T-cell (primary cell): Measurements from ENCODE around the gene ANKRD36B. TPM values are rescaled to one million over a fixed set of nuclear protein-coding genes. Genes with fewer than 3 reads are reported as not detected.
A peak's percentile ranks its signal among the peaks of the same experiment; 100 is the strongest.
"Not testable (repeated sequence)": the region's sequence is repeated elsewhere in the genome, so short reads cannot be mapped to it uniquely, and the experiment has no call there.

Experiments used
- ATAC-seq, 4 experiments: fragments of 200-7000 bp in 3 of 4; fragments of 150-1000 bp in 1 of 4; cut with Tn5 transposase; replicated peaks in 1 of 4; 1 replicate in 3 of 4; 2 replicates in 1 of 4; pipeline ENCODE4 v1.10.0; 2021; ENCODE audit warnings: moderate library complexity in 3 of 4, mild to moderate bottlenecking in 2 of 4, moderate number of reproducible peaks in 1 of 4
- CTCF ChIA-PET, 2 donors: fragments of 300-600 bp; sonication (Branson Sonifier 250); formaldehyde crosslinking; loops; one replicate each; lab custom pipeline; 2022; ENCODE audit warnings: antibody characterized with exemption in 2 of 2; lab: Charles Lee
- POLR2A ChIA-PET, 2 donors: fragments of 300-600 bp; sonication (Branson Sonifier 250); formaldehyde crosslinking; loops; one replicate each; lab custom pipeline; 2022; ENCODE audit warnings: antibody characterized with exemption in 2 of 2; lab: Charles Lee
- DNase-seq, 35 experiments: peaks; one replicate each; pipeline versions ENCODE4 v3.0.0 to v3.0.0-alpha.2; 2013 to 2023
- H3K27ac ChIP-seq: one replicate; pipeline ENCODE4 v1.5.1; 2013; ENCODE audit warnings: low read length
- H3K27me3 ChIP-seq, 2 experiments: replicated peaks in 1 of 2; 1 replicate in 1 of 2; 2 replicates in 1 of 2; pipeline versions ENCODE4 v1.6.1 to v1.7.0; 2013; ENCODE audit warnings: low read length in 1 of 2, mixed read lengths in 1 of 2; ENCODE audit not compliant: control insufficient read depth in 2 of 2, insufficient read depth in 2 of 2; ENCODE audit errors: extremely low read depth in 1 of 2
- H3K36me3 ChIP-seq, 2 donors: 1 replicate in 1 of 2; 2 replicates in 1 of 2; pipeline versions ENCODE4 v1.6.1 to v1.7.0; 2013; ENCODE audit warnings: low read length in 1 of 2; ENCODE audit not compliant: control insufficient read depth in 2 of 2, insufficient read depth in 1 of 2; ENCODE audit errors: extremely low read depth in 1 of 2
- H3K4me1 ChIP-seq, 2 experiments: 1 replicate in 1 of 2; 2 replicates in 1 of 2; pipeline versions ENCODE4 v1.6.1 to v1.7.0; 2013; ENCODE audit warnings: low read length in 2 of 2, mixed read lengths in 1 of 2; ENCODE audit not compliant: insufficient read depth in 2 of 2, control insufficient read depth in 1 of 2; ENCODE audit errors: extremely low read depth in 1 of 2
- H3K4me3 ChIP-seq, 2 donors: 1 replicate in 1 of 2; 2 replicates in 1 of 2; pipeline versions ENCODE4 v1.5.1 to v1.7.0; 2013; ENCODE audit warnings: mild to moderate bottlenecking in 2 of 2, low read length in 1 of 2, moderate library complexity in 1 of 2; ENCODE audit not compliant: control insufficient read depth in 1 of 2; ENCODE audit errors: extremely low read depth in 1 of 2
- H3K9me3 ChIP-seq: 2 replicates; pipeline ENCODE4 v1.7.0; 2013
- H3K27ac Mint-ChIP-seq, 2 donors: one replicate each; pipeline ENCODE4 v1.8.0; 2020 to 2021; ENCODE audit warnings: mild to moderate bottlenecking in 2 of 2, mixed read lengths in 2 of 2
- H3K27me3 Mint-ChIP-seq, 2 donors: one replicate each; pipeline ENCODE4 v1.8.0; 2021 to 2022; ENCODE audit warnings: mixed read lengths in 2 of 2
- H3K36me3 Mint-ChIP-seq: one replicate; pipeline ENCODE4 v1.8.0; 2021; ENCODE audit warnings: mixed read lengths
- H3K4me1 Mint-ChIP-seq, 3 donors: one replicate each; pipeline ENCODE4 v1.8.0; 2020 to 2022; ENCODE audit warnings: mixed read lengths in 3 of 3, mild to moderate bottlenecking in 1 of 3
- H3K4me3 Mint-ChIP-seq, 3 donors: one replicate each; pipeline ENCODE4 v1.8.0; 2020 to 2022; ENCODE audit warnings: mild to moderate bottlenecking in 3 of 3, mixed read lengths in 3 of 3, moderate library complexity in 3 of 3
- H3K9me3 Mint-ChIP-seq, 3 donors: one replicate each; pipeline ENCODE4 v1.8.0; 2020 to 2022; ENCODE audit warnings: mixed read lengths in 3 of 3
- WGBS: methylation state at CpG from one replicate; pipeline ENCODE4 v1.1.5; 2013; ENCODE audit warnings: missing lambda C conversion rate; ENCODE audit not compliant: insufficient coverage; 5-methylcytosine and 5-hydroxymethylcytosine counted together
- total RNA-seq, 35 experiments: library from RNA in 6 of 35; stranded (reverse) in 6 of 35; fragments of 120-200 nt in 1 of 35; gene quantifications; one replicate each; pipeline versions ENCODE4 v1.2.1 to v1.2.4 and lab custom pipeline; 2013 to 2026

ANKRD36B gene
- 10 to 100 TPM; 52.0 to 88.2 (median 64.4) TPM for total RNA-seq
- total RNA-seq (2013), result 95.6 TPM
- 13.0 to 82.5 (median 45.2) reads per million in 29 experiments for total RNA-seq (lab: John Stamatoyannopoulos, UW)

DNA sequence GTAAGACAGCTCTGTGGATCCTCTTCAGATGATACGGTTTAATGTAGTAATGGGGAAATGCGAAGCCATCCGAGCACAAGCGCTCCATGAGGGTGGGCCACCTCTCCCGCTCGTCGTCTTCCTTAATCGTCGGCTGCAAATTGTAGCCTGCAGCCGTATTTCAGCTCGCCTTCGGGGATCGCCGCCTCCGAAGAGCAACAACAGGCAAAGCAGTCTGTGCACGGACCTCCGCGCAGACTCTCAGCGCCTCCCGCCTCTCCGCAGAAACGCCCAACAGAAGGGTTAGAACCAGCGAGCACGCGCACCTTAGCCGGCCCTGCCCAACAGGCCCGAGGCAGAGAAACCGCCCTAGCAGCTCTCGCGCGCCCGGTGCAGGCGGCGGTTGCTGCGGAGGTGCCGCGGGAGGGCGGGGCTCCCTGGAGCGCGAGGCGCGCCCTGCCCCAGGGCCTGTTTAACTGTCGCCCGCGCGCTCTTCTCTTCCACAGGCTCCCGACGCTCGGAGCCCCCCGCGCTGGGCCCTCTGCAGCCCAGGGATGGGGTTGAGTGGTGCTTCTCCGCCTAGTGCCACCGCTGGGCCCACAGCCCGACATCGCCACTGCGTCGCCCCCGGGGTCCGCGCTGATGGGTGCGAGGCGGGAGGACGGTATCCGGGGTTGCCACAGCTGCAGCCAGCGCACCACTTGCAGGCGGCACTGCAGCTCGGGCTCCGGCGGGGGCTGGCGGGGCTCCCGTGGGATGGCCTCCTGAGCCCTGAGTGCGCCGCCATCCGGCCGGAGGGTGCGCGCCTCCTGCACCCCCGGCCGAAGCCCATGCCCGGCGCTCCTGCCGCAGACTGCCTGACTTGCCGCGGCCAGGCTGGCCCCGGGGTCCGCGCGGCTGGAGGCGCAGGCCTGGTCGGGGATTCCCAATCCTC is at the start of gene ANKRD36B:
Gene ANKRD36B (minus strand): TSS at position 280 of the 913 bp plus-strand sequence. CDS start 192 bp downstream, at position 88.
- Mint-ChIP-seq H3K27ac (peak within 1 kb of the TSS; percentile 99), H3K4me3 (peak within 1 kb of the TSS; percentile 95 to 100 (median 98))
- H3K36me3 Mint-ChIP-seq, H3K36me3 ChIP-seq, H3K4me1 Mint-ChIP-seq, H3K4me1 ChIP-seq, H3K9me3 Mint-ChIP-seq, H3K27me3 ChIP-seq, H3K27me3 Mint-ChIP-seq, H3K9me3 ChIP-seq: not testable (repeated sequence)
- WGBS, result 0% methylated on average over 22 of the region's 90 CpGs
- DNase-seq, result peak; percentile 7 to 76 (median 57)
- POLR2A ChIA-PET, result interaction anchor here in 1 of 2 donors (0.6 kb wide), 1 partner anchor 106 kb away, joined by 3 read pairs; no protein-coding TSS in a partner anchor
- Histone ChIP-seq H3K4me3 (peak within 1 kb of the TSS; percentile 58 to 69), H3K27ac (peak within 1 kb of the TSS; percentile 67)
- CTCF ChIA-PET, result interaction anchor here (1.0 to 3.1 kb wide), 10 partner anchors 56 to 128 kb away, joined by 3 to 52 read pairs (median 5); partner anchors contain the start of genes ACTR1B (in 1 of the 2) and COX5B (in 1 of the 2)
- peak; percentile 78 to 83 (median 81) for ATAC-seq

DNA sequence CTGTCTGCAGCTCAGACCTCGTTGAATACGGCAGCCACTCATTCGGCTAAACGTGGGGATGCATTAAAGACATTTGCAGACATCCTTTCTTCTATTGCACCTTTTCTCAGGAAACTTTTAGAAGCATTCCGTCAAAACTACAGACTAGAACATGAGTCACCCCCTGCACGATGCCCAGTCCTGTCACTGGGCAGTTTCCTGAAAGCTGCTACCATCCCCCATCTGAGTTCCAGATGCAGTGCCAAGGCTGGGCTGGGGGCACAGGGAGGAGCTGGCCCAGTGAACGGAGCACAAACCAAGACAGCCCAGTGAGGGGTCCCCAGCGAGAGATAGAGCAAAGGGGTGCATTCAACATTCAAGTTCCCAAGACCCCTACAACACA is 36.4 kb upstream of the ANKRD36B start:
- ATAC-seq, DNase-seq, H3K27ac ChIP-seq, POLR2A ChIA-PET, H3K36me3 ChIP-seq, H3K27me3 ChIP-seq, H3K9me3 ChIP-seq, H3K9me3 Mint-ChIP-seq, H3K4me1 Mint-ChIP-seq, H3K27me3 Mint-ChIP-seq, H3K4me3 Mint-ChIP-seq, H3K27ac Mint-ChIP-seq, H3K4me1 ChIP-seq, CTCF ChIA-PET, H3K36me3 Mint-ChIP-seq, H3K4me3 ChIP-seq: not testable (repeated sequence)
- WGBS, result 60% methylated on average over 2 of the region's 8 CpGs

DNA sequence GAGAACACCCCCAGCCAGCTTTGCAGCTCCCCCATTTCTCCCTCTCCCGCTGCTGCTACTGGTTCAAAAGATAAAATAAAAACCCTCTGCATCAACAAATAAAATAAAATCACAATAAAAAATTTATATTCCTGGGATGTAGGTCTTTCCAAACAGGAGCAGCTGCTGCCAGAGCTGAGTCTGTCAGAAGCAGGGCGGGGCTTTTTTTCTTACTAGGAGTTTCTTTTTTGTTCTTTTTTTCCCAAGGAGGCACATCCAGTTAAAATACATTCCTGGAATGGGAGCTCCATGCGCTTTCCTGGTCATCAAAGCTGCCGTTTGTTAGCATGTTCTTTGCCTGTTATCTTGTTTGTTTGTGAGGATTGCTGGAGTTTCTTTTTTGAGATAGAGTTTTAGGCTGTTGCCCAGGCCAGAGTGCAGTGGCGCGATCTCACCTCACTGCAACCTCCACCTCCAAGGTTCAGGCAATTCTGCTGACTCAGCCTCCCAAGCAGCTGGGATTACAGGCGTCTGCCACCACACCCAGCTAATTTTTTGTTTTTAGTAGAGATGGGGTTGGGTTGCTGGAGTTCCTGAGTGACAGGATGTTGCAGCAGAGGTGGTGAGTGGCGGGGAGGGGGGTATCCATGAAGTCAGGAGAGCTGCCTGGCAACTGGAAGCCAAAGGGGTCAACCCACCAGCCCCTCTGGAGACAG is 35.8 kb upstream of the ANKRD36B start:
- H3K4me3 ChIP-seq, H3K36me3 Mint-ChIP-seq, H3K27ac Mint-ChIP-seq, H3K4me1 Mint-ChIP-seq, CTCF ChIA-PET, H3K4me1 ChIP-seq, ATAC-seq, H3K9me3 ChIP-seq, H3K9me3 Mint-ChIP-seq, POLR2A ChIA-PET, H3K4me3 Mint-ChIP-seq, H3K27ac ChIP-seq, H3K27me3 Mint-ChIP-seq, H3K36me3 ChIP-seq, DNase-seq, H3K27me3 ChIP-seq: not testable (repeated sequence)
- 0% methylated on average over 1 of the region's 8 CpGs for WGBS

DNA sequence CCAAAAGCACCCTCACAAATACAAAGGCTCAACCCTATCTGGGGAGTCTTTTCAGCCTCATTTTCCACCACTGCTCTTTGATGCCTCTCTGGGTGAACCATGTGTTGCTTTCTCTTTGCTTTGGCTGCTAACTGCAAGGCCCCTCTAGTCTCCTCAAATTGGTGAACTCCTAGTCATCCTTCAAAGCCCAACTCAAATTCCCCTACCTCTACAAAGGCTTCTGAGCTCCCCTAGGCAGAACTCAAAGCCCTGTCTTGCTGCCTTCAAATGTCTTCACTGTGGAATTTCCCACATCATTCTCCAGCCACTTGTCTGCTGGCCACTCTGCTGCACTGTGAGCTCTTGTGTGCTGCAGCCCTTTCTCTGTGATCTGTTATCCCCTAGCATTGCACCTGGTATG is 33.3 kb upstream of the ANKRD36B start:
- H3K36me3 Mint-ChIP-seq, ATAC-seq, CTCF ChIA-PET, H3K36me3 ChIP-seq, H3K4me1 Mint-ChIP-seq, DNase-seq, POLR2A ChIA-PET, H3K4me1 ChIP-seq, H3K27ac ChIP-seq, H3K4me3 ChIP-seq, H3K27ac Mint-ChIP-seq, H3K27me3 Mint-ChIP-seq, H3K4me3 Mint-ChIP-seq, H3K9me3 Mint-ChIP-seq, H3K27me3 ChIP-seq, H3K9me3 ChIP-seq: not testable (repeated sequence)

DNA sequence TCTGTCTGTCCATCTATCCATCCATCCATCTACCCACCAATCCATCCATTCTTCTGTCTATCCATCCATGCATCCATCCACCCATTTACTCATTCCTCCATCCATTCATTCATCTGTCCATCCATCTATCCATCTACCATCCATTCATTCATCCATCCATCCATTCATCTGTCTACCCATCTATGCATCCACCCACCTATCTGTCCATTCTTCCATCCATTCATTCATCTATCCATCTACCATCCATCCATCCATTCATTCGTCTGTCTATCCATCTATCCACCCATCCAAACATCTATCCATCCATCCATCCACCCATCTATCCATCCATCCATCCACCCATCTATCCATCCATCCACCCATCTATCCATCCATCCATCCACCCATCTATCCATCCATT is 30.8 kb upstream of the ANKRD36B start:
- H3K4me1 Mint-ChIP-seq, H3K4me3 ChIP-seq, CTCF ChIA-PET, H3K27me3 ChIP-seq, H3K9me3 Mint-ChIP-seq, H3K27ac Mint-ChIP-seq, H3K36me3 Mint-ChIP-seq, H3K36me3 ChIP-seq, H3K27ac ChIP-seq, POLR2A ChIA-PET, H3K9me3 ChIP-seq, DNase-seq, H3K4me3 Mint-ChIP-seq, H3K27me3 Mint-ChIP-seq, H3K4me1 ChIP-seq, ATAC-seq: not testable (repeated sequence)
- 39% methylated on average over 1 of the region's 1 CpG for WGBS

DNA sequence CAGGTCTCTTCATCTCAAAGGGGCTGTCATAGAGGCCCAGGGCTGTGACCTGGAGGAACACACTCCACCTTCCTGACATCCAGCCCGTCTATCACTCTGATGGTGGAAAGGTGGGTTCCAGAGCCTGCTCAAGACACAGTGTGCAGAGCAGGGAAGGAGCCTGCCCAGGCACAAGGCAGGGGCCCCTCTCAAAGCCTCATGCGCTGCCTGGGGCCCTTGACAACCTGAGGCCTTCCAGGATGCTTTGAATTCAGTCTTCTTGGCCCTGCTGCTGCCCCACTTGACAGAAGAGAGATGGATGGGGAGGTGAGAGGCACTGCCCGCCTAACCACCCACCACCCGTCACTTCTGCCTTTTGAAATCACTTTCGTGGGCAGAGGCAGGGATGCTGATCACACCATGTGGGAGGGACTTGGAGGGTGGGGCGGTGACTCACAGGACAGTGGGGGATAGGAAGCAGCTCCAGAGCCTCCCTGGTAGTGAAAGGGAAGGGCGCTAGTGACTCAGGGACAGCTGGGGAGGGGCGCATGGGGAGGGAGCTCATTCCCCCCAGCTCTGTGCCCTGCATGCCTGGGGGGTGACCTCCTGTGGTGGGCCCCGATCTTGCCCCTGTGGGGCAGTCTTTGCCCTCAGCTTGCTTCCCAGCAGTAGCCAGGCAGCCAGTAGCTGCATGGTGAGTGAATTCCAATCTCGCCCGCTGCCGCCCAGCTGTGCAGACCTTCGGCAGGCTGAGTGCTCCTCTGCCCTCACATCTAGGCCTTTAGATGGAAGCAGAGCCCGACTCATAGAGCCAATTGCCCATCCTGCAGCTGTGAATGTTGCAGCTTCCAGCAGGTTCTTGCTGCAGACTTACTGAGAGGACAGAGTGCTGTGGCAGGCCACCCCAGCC is 29.5 kb upstream of the ANKRD36B start:
- CTCF ChIA-PET, H3K4me3 ChIP-seq, H3K9me3 ChIP-seq, POLR2A ChIA-PET, H3K27ac Mint-ChIP-seq, H3K9me3 Mint-ChIP-seq, H3K4me3 Mint-ChIP-seq, H3K4me1 ChIP-seq, H3K27me3 ChIP-seq, H3K27ac ChIP-seq, H3K36me3 Mint-ChIP-seq, H3K36me3 ChIP-seq, H3K4me1 Mint-ChIP-seq, DNase-seq, H3K27me3 Mint-ChIP-seq: not testable (repeated sequence)
- peak in 1 of 4 experiments; percentile 63 for ATAC-seq
- 90% methylated on average over 5 of the region's 14 CpGs for WGBS
